GM18951 (cell line): ENCODE data around the gene PNMA1.
"Not testable (repeated sequence)": the region's sequence is repeated elsewhere in the genome, so short reads cannot be mapped to it uniquely, and the experiment has no call there.

Source experiments
- POLR2A ChIP-seq: IDR thresholded peaks from 4 replicates; pipeline ENCODE4 v1.6.1; 2011; ENCODE audit warnings: mild to moderate bottlenecking; ENCODE audit not compliant: insufficient read length, insufficient read depth; ENCODE audit errors: extremely low read depth
- in situ Hi-C: fragments of 300-500 bp; cut with MboI; formaldehyde crosslinking; loops from one replicate; pipeline ENCODE4 v1.12.0; 2022; ENCODE audit warnings: low sequenced_read_pairs, mixed read lengths, inconsistent platforms; ENCODE audit not compliant: unreplicated experiment

Gene PNMA1

GRCh38 chr14:73713206-73713802 is 880 bp downstream of the PNMA1 start:
- no peak for TF ChIP-seq POLR2A
- in situ Hi-C loops = no loop called here

GRCh38 chr14:73712540-73713180 is 1.5 kb downstream of the PNMA1 start:
- in situ Hi-C loops = no loop called here
- no peak for TF ChIP-seq POLR2A

GRCh38 chr14:73712071-73712506 is 2.1 kb downstream of the PNMA1 start:
- TF ChIP-seq POLR2A = no peak
- in situ Hi-C loops = no loop called here

- in situ Hi-C loops = no loop called here
- no peak for TF ChIP-seq POLR2A
These were observed 3.4 kb downstream of the PNMA1 start for GRCh38 chr14:73710737-73711136.

GRCh38 chr14:73709904-73710469 is 4.2 kb downstream of the PNMA1 start:
- in situ Hi-C loops = no loop called here
- TF ChIP-seq POLR2A = no peak

- in situ Hi-C loops = not testable (repeated sequence)
These were observed 6.1 kb downstream of the PNMA1 start for GRCh38 chr14:73708076-73708475.

- no peak for TF ChIP-seq POLR2A
- in situ Hi-C loops = no loop called here
These were observed 13.9 kb downstream of the PNMA1 start for GRCh38 chr14:73700325-73700724.

GRCh38 chr14:73696466-73697400 is 17.5 kb downstream of the PNMA1 start:
- TF ChIP-seq POLR2A = no peak

GRCh38 chr14:73695997-73696396 is 18.2 kb downstream of the PNMA1 start:
- no peak for TF ChIP-seq POLR2A
- in situ Hi-C loops = no loop called here

More at GRCh38 chr14:73696466-73697400, 17.5 kb downstream of the PNMA1 start:
- in situ Hi-C loops = no loop called here

GRCh38 chr14:73695082-73695481 is 19.1 kb downstream of the PNMA1 start:
- in situ Hi-C loops = no loop called here
- TF ChIP-seq POLR2A = no peak

- no peak for TF ChIP-seq POLR2A
- in situ Hi-C loops = no loop called here
These were observed 20.1 kb downstream of the PNMA1 start for GRCh38 chr14:73694083-73694482.

- no peak for TF ChIP-seq POLR2A
- in situ Hi-C loops = no loop called here
These were observed 27.3 kb downstream of the PNMA1 start for GRCh38 chr14:73686901-73687300.

- TF ChIP-seq POLR2A = no peak
- in situ Hi-C loops = no loop called here
These were observed 28.9 kb downstream of the PNMA1 start for GRCh38 chr14:73685328-73685727.
